Measurements from ENCODE around the gene SYT7.

DNA sequence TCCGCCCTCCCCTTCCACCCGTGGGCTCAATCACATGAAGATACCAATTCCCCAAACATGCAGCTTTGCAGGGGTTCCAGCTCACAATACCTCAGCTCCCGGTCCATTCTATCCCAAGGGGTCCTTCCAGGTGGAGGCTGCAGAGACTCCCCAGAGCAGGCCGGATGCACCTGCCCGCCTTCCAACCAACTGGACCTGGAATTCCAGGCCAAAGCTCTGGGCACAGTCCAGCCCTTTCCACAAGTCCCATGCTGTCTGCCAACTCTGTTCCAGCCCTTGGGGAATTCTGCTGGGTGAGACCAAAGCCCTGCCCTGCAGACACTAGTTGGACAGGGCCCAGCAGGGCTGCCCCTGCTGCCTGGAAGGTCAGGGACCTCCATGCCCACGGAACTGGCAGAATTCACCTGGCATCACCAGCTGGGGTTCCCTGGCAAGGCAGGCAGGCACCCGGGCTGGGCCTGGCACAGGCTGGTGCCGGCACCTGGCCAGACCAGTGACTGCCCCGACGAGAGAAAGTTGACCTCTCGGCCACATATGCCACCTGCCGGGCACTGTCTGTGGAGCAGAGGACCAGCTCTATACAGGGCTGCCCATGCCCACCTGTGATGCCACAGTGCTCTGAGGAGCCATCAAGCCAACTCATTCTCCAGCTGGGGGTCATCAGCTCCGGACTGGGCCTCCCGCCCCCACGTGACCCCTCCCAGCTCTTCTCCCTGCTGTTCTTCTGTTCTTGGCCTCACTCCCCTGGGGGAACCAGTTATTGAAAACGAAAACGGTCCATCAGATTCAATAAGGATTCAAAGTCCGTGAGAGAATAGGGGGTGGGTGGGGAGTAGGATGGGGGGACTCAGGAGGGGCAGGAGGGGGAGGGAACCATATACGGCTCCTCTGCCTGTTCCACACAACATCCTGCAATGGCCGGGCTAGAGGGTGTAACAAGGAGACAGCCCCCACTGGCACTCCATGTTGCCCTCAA is 4.7 kb downstream of the SYT7 start:
- no peak for TF ChIP-seq EZH2 (IDR thresholded peaks at IDR 0.05; ENCODE audit: insufficient read depth, poor library complexity, severe bottlenecking)
- TF ChIP-seq EZH2phosphoT487 (IDR thresholded peaks at IDR 0.05; ENCODE audit: insufficient read depth, low read depth) = no peak
